B cell (primary cell): Measurements from ENCODE around the gene METTL3. TPM values are rescaled to one million over a fixed set of nuclear protein-coding genes. Genes with fewer than 3 reads are reported as not detected.

Experiments
- ATAC-seq: fragments of 200-7000 bp; cut with Tn5 transposase; one replicate; pipeline ENCODE4 v1.10.0; 2021; ENCODE audit warnings: low read depth, mild to moderate bottlenecking, moderate number of reproducible peaks, moderate library complexity
- CTCF ChIA-PET: fragments of 350-600 bp; sonication (Branson Sonifier 250); formaldehyde crosslinking; loops from one replicate; lab custom pipeline; 2021; ENCODE audit warnings: antibody characterized with exemption, inconsistent platforms; lab: Charles Lee
- POLR2A ChIA-PET: fragments of 350-600 bp; sonication (Branson Sonifier 250); formaldehyde crosslinking; loops from one replicate; lab custom pipeline; 2021; ENCODE audit warnings: antibody characterized with exemption; lab: Charles Lee
- DNase-seq: peaks from one replicate; pipeline ENCODE4 v3.0.0; 2013
- H2AFZ ChIP-seq: 2 replicates; pipeline ENCODE4 v1.6.1; 2012; ENCODE audit warnings: mild to moderate bottlenecking, low read depth, low read length; ENCODE audit not compliant: insufficient read depth, poor library complexity, severe bottlenecking
- H3K27ac ChIP-seq, 2 donors: 1 replicate in 1 of 2; 2 replicates in 1 of 2; pipeline ENCODE4 v1.5.1; 2012 to 2013; ENCODE audit warnings: low read length in 2 of 2, mild to moderate bottlenecking in 2 of 2, moderate library complexity in 1 of 2
- H3K27me3 ChIP-seq, 4 experiments: fragments of 200-600 bp in 1 of 4; sonication (generic) in 1 of 4; replicated peaks in 1 of 4; 1 replicate in 2 of 4; 2 replicates in 2 of 4; pipeline versions ENCODE4 v1.6.1 to v1.7.0; 2013 to 2016; ENCODE audit warnings: low read length in 3 of 4, mild to moderate bottlenecking in 2 of 4, mixed read lengths in 1 of 4, moderate library complexity in 1 of 4; ENCODE audit not compliant: insufficient read depth in 4 of 4, control insufficient read depth in 3 of 4; ENCODE audit errors: control extremely low read depth in 1 of 4
- H3K36me3 ChIP-seq, 2 experiments: replicated peaks in 1 of 2; 1 replicate in 1 of 2; 2 replicates in 1 of 2; pipeline versions ENCODE4 v1.6.1 to v1.7.1; 2013; ENCODE audit warnings: low read length in 1 of 2; ENCODE audit not compliant: insufficient read depth in 2 of 2, control insufficient read depth in 1 of 2; ENCODE audit errors: control extremely low read depth in 1 of 2, extremely low read depth in 1 of 2
- H3K4me1 ChIP-seq, 2 donors: fragments of 200-600 bp in 1 of 2; sonication (generic) in 1 of 2; 1 replicate in 1 of 2; 2 replicates in 1 of 2; pipeline versions ENCODE4 v1.5.1 to v1.6.1; 2013 to 2017; ENCODE audit warnings: low read length in 2 of 2; ENCODE audit not compliant: control insufficient read depth in 2 of 2, insufficient read depth in 2 of 2
- H3K4me2 ChIP-seq: replicated peaks from 2 replicates; pipeline ENCODE3; 2012; ENCODE audit warnings: mild to moderate bottlenecking, low read depth, low read length; ENCODE audit not compliant: poor library complexity, severe bottlenecking
- H3K4me3 ChIP-seq, 5 experiments: fragments of 200-600 bp in 1 of 5; sonication (generic) in 1 of 5; 1 replicate in 3 of 5; 2 replicates in 2 of 5; pipeline versions ENCODE4 v1.5.1 to v1.7.0; 2011 to 2016; ENCODE audit warnings: low read length in 4 of 5, mild to moderate bottlenecking in 4 of 5, low read depth in 2 of 5, control low read depth in 1 of 5, moderate library complexity in 1 of 5; ENCODE audit not compliant: insufficient read depth in 1 of 5; ENCODE audit errors: control extremely low read depth in 1 of 5, extremely low read depth in 1 of 5
- H3K79me2 ChIP-seq: fragments of 200-600 bp; sonication (generic); one replicate; pipeline ENCODE4 v1.6.0; 2016; ENCODE audit warnings: low read length; ENCODE audit not compliant: control insufficient read depth, insufficient read depth
- H3K9ac ChIP-seq: fragments of 200-600 bp; sonication (generic); 2 replicates; pipeline ENCODE4 v1.6.1; 2017; ENCODE audit warnings: mild to moderate bottlenecking, low read length, moderate library complexity
- H3K9me3 ChIP-seq, 3 donors: one replicate each; pipeline versions ENCODE4 v1.6.1 to v1.7.1; 2013; ENCODE audit warnings: low read length in 2 of 3; ENCODE audit not compliant: control insufficient read depth in 2 of 3, insufficient read depth in 1 of 3; ENCODE audit errors: control extremely low read depth in 1 of 3
- H4K20me1 ChIP-seq: 2 replicates; pipeline ENCODE4 v1.6.0; 2012; ENCODE audit warnings: mild to moderate bottlenecking, low read length; ENCODE audit not compliant: insufficient read depth, control insufficient read depth, poor library complexity, severe bottlenecking
- H3K27ac Mint-ChIP-seq: one replicate; pipeline ENCODE4 v1.8.0; 2021; ENCODE audit warnings: mixed read lengths
- H3K27me3 Mint-ChIP-seq: one replicate; pipeline ENCODE4 v1.8.0; 2021; ENCODE audit warnings: mixed read lengths
- H3K4me1 Mint-ChIP-seq: one replicate; pipeline ENCODE4 v1.8.0; 2021; ENCODE audit warnings: mixed read lengths
- H3K4me3 Mint-ChIP-seq: one replicate; pipeline ENCODE4 v1.8.0; 2021; ENCODE audit warnings: mixed read lengths
- H3K9me3 Mint-ChIP-seq: one replicate; pipeline ENCODE4 v1.8.0; 2022; ENCODE audit warnings: mixed read lengths; ENCODE audit not compliant: insufficient read depth
- CTCF ChIP-seq: fragments of 200-600 bp; IDR thresholded peaks from one replicate; pipeline ENCODE4 v1.8.0; 2022; ENCODE audit warnings: antibody characterized with exemption, mild to moderate bottlenecking
- EZH2 ChIP-seq: IDR thresholded peaks from 2 replicates; pipeline ENCODE4 v1.6.1; 2012; ENCODE audit warnings: borderline replicate concordance, low read depth, mild to moderate bottlenecking, moderate library complexity, low read length; ENCODE audit not compliant: insufficient read depth, poor library complexity, severe bottlenecking
- WGBS: methylation state at CpG from one replicate; pipeline ENCODE4 v1.1.5; 2013; ENCODE audit warnings: missing lambda C conversion rate; ENCODE audit not compliant: insufficient coverage; 5-methylcytosine and 5-hydroxymethylcytosine counted together
- intact Hi-C: fragments of 100-400 bp; cut with micrococcal nuclease; formaldehyde crosslinking; loops from one replicate; pipeline ENCODE4 v1.10.0; 2022
- polyA plus RNA-seq: library from polyadenylated mRNA; depleted of rRNA; stranded (reverse); fragments of >200 nt; gene quantifications from 2 replicates; pipeline ENCODE4 v1.2.3, GENCODE V29; 2012
- total RNA-seq, 2 donors: library from RNA; stranded (reverse); fragments of 120-200 nt in 1 of 2; gene quantifications; 1 replicate in 1 of 2; 2 replicates in 1 of 2; pipeline versions ENCODE4 v1.2.3 to v1.2.4, GENCODE V29; 2013 to 2022

Gene METTL3
- total and polyA plus RNA-seq, 2 donors (not counting 1 experiment from before 2014, with no cell fraction given): 118 to 161 TPM

DNA sequence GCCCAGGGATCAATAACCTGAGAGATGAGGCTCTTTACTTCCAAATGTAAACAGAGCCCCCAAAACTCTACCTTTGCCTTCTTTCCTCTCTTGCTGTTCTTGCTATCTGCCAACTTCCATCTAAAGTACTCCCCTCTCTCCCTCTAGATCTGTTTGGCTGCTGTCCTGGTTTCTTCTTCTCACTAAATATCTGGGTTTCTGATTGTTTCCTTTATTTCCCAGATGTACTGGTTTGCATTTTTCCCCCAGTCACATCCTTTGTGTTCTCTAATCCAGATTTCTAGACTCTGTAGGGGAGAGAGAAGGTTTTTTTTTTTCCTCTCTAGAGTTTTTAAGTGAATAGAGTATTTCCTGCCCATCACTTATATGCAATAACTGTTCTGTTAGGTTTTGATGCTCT is 22.2 kb upstream of the METTL3 start:
- no peak overlapping the region for H3K9ac ChIP-seq
- H3K4me1 Mint-ChIP-seq: peaks cover 12% of the 10 kb centered on the region
- no peak for ATAC-seq
- TF ChIP-seq EZH2 (no peak), CTCF (no peak)
- H3K9me3 Mint-ChIP-seq: no peaks in the 10 kb centered on the region
- no peaks in the 10 kb centered on the region for H3K9me3 ChIP-seq
- POLR2A ChIA-PET: no interaction called here
- no peaks in the 10 kb centered on the region for H4K20me1 ChIP-seq
- peaks cover 8 to 10% of the 10 kb centered on the region in 2 donors for H3K4me1 ChIP-seq
- no peak for DNase-seq
- H2AFZ ChIP-seq: no peak overlapping the region
- CTCF ChIA-PET: interaction anchor here (0.6 kb wide), 1 partner anchor 1004 kb away, joined by 4 read pairs; no protein-coding TSS in a partner anchor
- H3K27me3 Mint-ChIP-seq: peaks cover 57% of the 10 kb centered on the region
- no peak overlapping the region for H3K4me2 ChIP-seq
- H3K27ac ChIP-seq: no peak overlapping the region
- H3K27me3 ChIP-seq: peaks cover 0 to 30% (median 26%) of the 10 kb centered on the region in 4 experiments
- no peak overlapping the region for H3K27ac Mint-ChIP-seq
- H3K4me3 ChIP-seq: no peak overlapping the region
- no peaks in the 10 kb centered on the region for H3K79me2 ChIP-seq
- no peak overlapping the region for H3K4me3 Mint-ChIP-seq
- intact Hi-C loops: no loop called here
- no peaks in the 10 kb centered on the region for H3K36me3 ChIP-seq

GRCh38 chr14:21529515-21529914 is 18.4 kb upstream of the METTL3 start:
- H3K79me2 ChIP-seq: no peaks in the 10 kb centered on the region
- peaks cover 8 to 11% of the 10 kb centered on the region in 2 donors for H3K4me1 ChIP-seq
- H3K27ac Mint-ChIP-seq: no peak overlapping the region
- ChIA-PET CTCF (interaction anchor here (0.6 kb wide), 1 partner anchor 29 kb away, joined by 4 read pairs; no protein-coding TSS in a partner anchor), POLR2A (no interaction called here)
- H3K9me3 Mint-ChIP-seq: no peaks in the 10 kb centered on the region
- H3K36me3 ChIP-seq: no peaks in the 10 kb centered on the region
- no peak overlapping the region for H2AFZ ChIP-seq
- no peak for TF ChIP-seq CTCF
- TF ChIP-seq EZH2: no peak
- DNase-seq (no peak), ATAC-seq (no peak)
- peaks cover 12% of the 10 kb centered on the region for H3K4me1 Mint-ChIP-seq
- H3K9ac ChIP-seq: no peak overlapping the region
- peaks cover 30% of the 10 kb centered on the region for H3K27me3 Mint-ChIP-seq
- H3K9me3 ChIP-seq: no peaks in the 10 kb centered on the region
- H4K20me1 ChIP-seq: no peaks in the 10 kb centered on the region
- H3K27ac ChIP-seq: no peak overlapping the region
- H3K4me3 Mint-ChIP-seq: no peak overlapping the region
- H3K4me2 ChIP-seq: no peak overlapping the region
- no CpG with 5 or more reads among the region's 1 CpG for WGBS
- peaks cover 0 to 14% (median 6%) of the 10 kb centered on the region in 4 experiments for H3K27me3 ChIP-seq
- H3K4me3 ChIP-seq: no peak overlapping the region
- intact Hi-C loops: no loop called here
